GM12891 (cell line): ENCODE data around the gene NDST1. TPM values are rescaled to one million over a fixed set of nuclear protein-coding genes. Genes with fewer than 3 reads are reported as not detected.

Source experiments
- DNase-seq: peaks from one replicate; pipeline ENCODE4 v3.0.0; 2011; ENCODE audit warnings: low spot score; ENCODE audit not compliant: insufficient read length
- FAIRE-seq: peaks from 2 replicates; lab custom pipeline; 2011; peaks lifted over from hg19 to GRCh38; lab: Jason Lieb, UNC
- PAX5 ChIP-seq: IDR thresholded peaks from 2 replicates; pipeline ENCODE4 v1.6.1; 2011; ENCODE audit warnings: low read length, moderate library complexity, mild to moderate bottlenecking; ENCODE audit not compliant: insufficient read depth, severe bottlenecking
- POLR2A ChIP-seq: IDR thresholded peaks from 2 replicates; pipeline ENCODE4 v1.6.1; 2011; ENCODE audit warnings: low read depth, low read length, control low read depth
- POLR2AphosphoS5 ChIP-seq: IDR thresholded peaks from 2 replicates; pipeline ENCODE4 v1.6.1; 2011; ENCODE audit warnings: low read depth, low read length, control low read depth
- POU2F2 ChIP-seq: IDR thresholded peaks from 2 replicates; pipeline ENCODE4 v1.6.1; 2011; ENCODE audit warnings: low read depth, mild to moderate bottlenecking, control low read depth, low read length, moderate library complexity
- SPI1 ChIP-seq: IDR thresholded peaks from 2 replicates; pipeline ENCODE4 v1.6.1; 2011; ENCODE audit warnings: low read depth, low read length, control low read depth
- TAF1 ChIP-seq: IDR thresholded peaks from 2 replicates; pipeline ENCODE4 v1.6.1; 2011; ENCODE audit warnings: low read depth, low read length, control low read depth
- polyA plus RNA-seq: library from polyadenylated mRNA; unstranded; fragments of >200 nt; gene quantifications from one replicate; pipeline ENCODE4 v1.2.1, GENCODE V29; 2012; ENCODE audit warnings: low read depth, missing spikeins, inconsistent platforms; ENCODE audit not compliant: missing spikeins

Gene NDST1
- 11.7 TPM for polyA plus RNA-seq

GRCh38 chr5:150507474-150508276 is at the start of gene NDST1:
NDST1 (plus strand) TSS chr5:150508131; CDS start chr5:150521255, 13,124 bp downstream.
- DNase-seq (no peak), FAIRE-seq (no peak)
- no peak for TF ChIP-seq TAF1
- no peak for TF ChIP-seq PAX5
- TF ChIP-seq SPI1 = no peak
- no peak for TF ChIP-seq POU2F2
- TF ChIP-seq POLR2A = no peak
- TF ChIP-seq POLR2AphosphoS5 = no peak

GRCh38 chr5:150458802-150459557 is 49.0 kb upstream of the NDST1 start:
- peak; percentile 93 for FAIRE-seq
- TF ChIP-seq POLR2AphosphoS5 (no peak), PAX5 (no peak), SPI1 (no peak), POLR2A (no peak), TAF1 (no peak), POU2F2 (no peak)

GRCh38 chr5:150460781-150461180 is 47.1 kb upstream of the NDST1 start:
- TF ChIP-seq POLR2AphosphoS5 = no peak
- no peak for TF ChIP-seq POU2F2
- no peak for TF ChIP-seq TAF1
- no peak for TF ChIP-seq SPI1
- TF ChIP-seq POLR2A = no peak
- no peak for TF ChIP-seq PAX5
- DNase-seq (no peak), FAIRE-seq (no peak)

More at GRCh38 chr5:150458802-150459557, 49.0 kb upstream of the NDST1 start:
- peak; percentile 74 for DNase-seq

- peak; percentile 80 for DNase-seq
- TF ChIP-seq POLR2A (no peak; the same call in 1 of the 2 replicates), TAF1 (peak; percentile 93), POU2F2 (no peak), PAX5 (no peak), POLR2AphosphoS5 (peak; percentile 50; the same call in 1 of the 2 replicates), SPI1 (peak; percentile 69)
- FAIRE-seq = peak; percentile 88
Measured at GRCh38 chr5:150461231-150461630, 46.7 kb upstream of the NDST1 start.

- DNase-seq (no peak), FAIRE-seq (no peak)
- TF ChIP-seq POLR2AphosphoS5 (no peak), PAX5 (no peak), SPI1 (no peak), POLR2A (no peak), POU2F2 (no peak), TAF1 (no peak)
Measured at GRCh38 chr5:150464554-150465012, 43.3 kb upstream of the NDST1 start.

GRCh38 chr5:150465927-150466326 is 42.0 kb upstream of the NDST1 start:
- DNase-seq (no peak), FAIRE-seq (no peak)
- TF ChIP-seq TAF1 = no peak
- TF ChIP-seq PAX5 = no peak
- no peak for TF ChIP-seq POLR2AphosphoS5
- TF ChIP-seq POLR2A = no peak
- no peak for TF ChIP-seq SPI1
- TF ChIP-seq POU2F2 = no peak

- no peak for FAIRE-seq
- TF ChIP-seq POLR2A (no peak), TAF1 (no peak), SPI1 (no peak), POU2F2 (no peak), PAX5 (no peak), POLR2AphosphoS5 (no peak)
Measured at GRCh38 chr5:150468206-150468605, 39.7 kb upstream of the NDST1 start.

GRCh38 chr5:150469718-150470469 is 38.0 kb upstream of the NDST1 start:
- FAIRE-seq (no peak), DNase-seq (no peak)
- TF ChIP-seq POLR2A (no peak), PAX5 (no peak), POU2F2 (no peak), SPI1 (no peak), TAF1 (no peak), POLR2AphosphoS5 (no peak)

More at GRCh38 chr5:150468206-150468605, 39.7 kb upstream of the NDST1 start:
- DNase-seq = no peak
